ENCODE results near the gene CFAP45.

CFAP45 gene

GRCh38 chr1:159870704-159871103, 29.3 kb downstream of the CFAP45 start:
- no peak for DNase-seq

- DNase-seq, result no peak
Observed at GRCh38 chr1:159869607-159870006, 30.4 kb downstream of the CFAP45 start.

GRCh38 chr1:159869173-159869572, 30.8 kb downstream of the CFAP45 start:
- DNase-seq, result no peak

GRCh38 chr1:159868766-159869165, 31.2 kb downstream of the CFAP45 start:
- DNase-seq, result no peak

GRCh38 chr1:159867664-159868026, 32.3 kb downstream of the CFAP45 start:
- DNase-seq, result peak; percentile 91

- DNase-seq, result no peak
Observed at GRCh38 chr1:159866905-159867663, 32.9 kb downstream of the CFAP45 start.

- DNase-seq, result no peak
Observed at GRCh38 chr1:159866066-159866465, 33.9 kb downstream of the CFAP45 start.

- DNase-seq, result no peak
Observed at GRCh38 chr1:159864262-159864661, 35.7 kb downstream of the CFAP45 start.

- DNase-seq, result no peak
Observed at GRCh38 chr1:159862557-159862956, 37.4 kb downstream of the CFAP45 start, which contains the start of gene VSIG8. Gene VSIG8 (minus strand): TSS chr1:159862657. CDS start chr1:159862521, 136 bp downstream.

GRCh38 chr1:159862031-159862430, 37.9 kb downstream of the CFAP45 start:
- DNase-seq, result no peak

- no peak for DNase-seq
Observed at GRCh38 chr1:159861218-159861617, 38.7 kb downstream of the CFAP45 start.

- DNase-seq, result no peak
Observed at GRCh38 chr1:159860456-159860855, 39.5 kb downstream of the CFAP45 start.

GRCh38 chr1:159859767-159860322, 40.1 kb downstream of the CFAP45 start:
- no peak for DNase-seq

- no peak for DNase-seq
Observed at GRCh38 chr1:159857889-159858288, 42.1 kb downstream of the CFAP45 start.

GRCh38 chr1:159856576-159856975, 43.4 kb downstream of the CFAP45 start:
- no peak for DNase-seq

- no peak for DNase-seq
Observed at GRCh38 chr1:159855709-159856108, 44.3 kb downstream of the CFAP45 start.

GRCh38 chr1:159854693-159855192, 45.2 kb downstream of the CFAP45 start:
- peak; percentile 61 for DNase-seq

- peak; percentile 52 for DNase-seq
Observed at GRCh38 chr1:159854116-159854692, 45.8 kb downstream of the CFAP45 start.

GRCh38 chr1:159853417-159854115, 46.4 kb downstream of the CFAP45 start:
- peak; percentile 50 for DNase-seq

GRCh38 chr1:159851407-159851806, 48.6 kb downstream of the CFAP45 start:
- DNase-seq, result no peak

- no peak for DNase-seq
Observed at GRCh38 chr1:159849626-159850366, 50.2 kb downstream of the CFAP45 start.

- no peak for DNase-seq
Observed at GRCh38 chr1:159848326-159848725, 51.6 kb downstream of the CFAP45 start.

- no peak for DNase-seq
Observed at GRCh38 chr1:159847231-159847630, 52.7 kb downstream of the CFAP45 start.

Measured in NCI-H1092 treated with DMSO at 0.1 percent for 48 hours (cell line).